ENCODE measurements around the gene TEAD3.

GRCh38 chr6:35463292-35463691 lies 33.6 kb downstream of the TEAD3 start:
- no peak for TF ChIP-seq CTCF (IDR thresholded peaks at IDR 0.05)
- no peak for TF ChIP-seq HMGXB4 (CRISPR knock-in tag; IDR thresholded peaks at IDR 0.05)
- TF ChIP-seq JUN (CRISPR knock-in tag; IDR thresholded peaks at IDR 0.05), result no peak
- no peak for TF ChIP-seq CREB1 (CRISPR knock-in tag; IDR thresholded peaks at IDR 0.05)
- no peak for TF ChIP-seq USF1 (CRISPR knock-in tag; IDR thresholded peaks at IDR 0.05)
- no peak for TF ChIP-seq PREB (CRISPR knock-in tag; IDR thresholded peaks at IDR 0.05; ENCODE audit: borderline replicate concordance)
- no peak for TF ChIP-seq MLX (CRISPR knock-in tag; IDR thresholded peaks at IDR 0.05)
- no peak for TF ChIP-seq ZNF232 (CRISPR knock-in tag; IDR thresholded peaks at IDR 0.05)
- TF ChIP-seq ZBTB43 (CRISPR knock-in tag; IDR thresholded peaks at IDR 0.05), result no peak

All from WTC11 (cell line).